K562 (cell line): ENCODE results near the gene SLC2A8. TPM values are rescaled to one million over a fixed set of nuclear protein-coding genes. Genes with fewer than 3 reads are reported as not detected.
A peak's percentile ranks its signal among the peaks of the same experiment; 100 is the strongest.

ENCODE experiments used
- CAMTA2 ChIP-seq: fragments of 250-450 bp; sonication (Bioruptor Pico); conservative IDR thresholded peaks from 2 replicates; pipeline ENCODE4 v1.5.1; 2022
- EWSR1 ChIP-seq: fragments of 450-650 bp; IDR thresholded peaks from 2 replicates; pipeline ENCODE4 v1.6.1; 2018; ENCODE audit warnings: borderline replicate concordance, mild to moderate bottlenecking, low read depth, moderate library complexity; ENCODE audit not compliant: partially characterized antibody
- FOSL1 ChIP-seq: fragments of 200-800 bp; sonication (Bioruptor generic); conservative IDR thresholded peaks from 2 replicates; pipeline ENCODE4 v1.6.1; 2016; ENCODE audit warnings: missing genetic modification characterization, missing compliant biosample characterization
- JUNB ChIP-seq: fragments of 450-650 bp; formaldehyde crosslinking; conservative IDR thresholded peaks from 2 replicates; pipeline ENCODE4 v1.4.0; 2020; ENCODE audit warnings: mild to moderate bottlenecking
- KLF13 ChIP-seq: fragments of 450-650 bp; IDR thresholded peaks from 2 replicates; pipeline ENCODE4 v1.6.1; 2016; ENCODE audit warnings: missing genetic modification characterization, low read depth, mild to moderate bottlenecking, missing compliant biosample characterization, moderate library complexity, borderline replicate concordance
- MECOM ChIP-seq: fragments of 250-450 bp; sonication (Bioruptor Pico); IDR thresholded peaks from 2 replicates; pipeline ENCODE4 v1.8.0; 2022; ENCODE audit warnings: inconsistent platforms
- MEIS2 ChIP-seq: fragments of 450-650 bp; IDR thresholded peaks from 2 replicates; pipeline ENCODE4 v1.6.1; 2014; ENCODE audit warnings: mild to moderate bottlenecking; ENCODE audit not compliant: partially characterized antibody
- NFE2L1 ChIP-seq: fragments of 450-650 bp; IDR thresholded peaks from 2 replicates; pipeline ENCODE4 v1.6.1; 2016; ENCODE audit warnings: missing genetic modification characterization, low read depth, mild to moderate bottlenecking, missing compliant biosample characterization, moderate library complexity, borderline replicate concordance
- NR3C1 ChIP-seq: sonication (generic); formaldehyde crosslinking; IDR thresholded peaks from 2 replicates; pipeline ENCODE4 v1.8.1; 2022; ENCODE audit warnings: missing genetic modification reagents
- SRSF1 ChIP-seq: fragments of 200-400 bp; formaldehyde crosslinking; IDR thresholded peaks from 2 replicates; pipeline ENCODE4 v1.6.1; 2017; ENCODE audit warnings: mild to moderate bottlenecking, low read depth, low read length, moderate library complexity
- TEAD1 ChIP-seq, 2 experiments: fragments of 450-650 bp in 1 of 2; sonication (generic) in 1 of 2; formaldehyde crosslinking; IDR thresholded peaks; 2 replicates each; pipeline versions ENCODE4 v1.4.0 to v1.8.0; 2020 to 2022; ENCODE audit warnings: mild to moderate bottlenecking in 2 of 2, missing genetic modification reagents in 1 of 2
- ZNF445 ChIP-seq: fragments of 250-450 bp; sonication (Bioruptor Pico); IDR thresholded peaks from 2 replicates; pipeline ENCODE4 v1.4.0; 2020; ENCODE audit warnings: low read depth, mild to moderate bottlenecking, moderate library complexity
- ZZZ3 ChIP-seq: fragments of 450-650 bp; IDR thresholded peaks from 2 replicates; pipeline ENCODE4 v1.6.1; 2016; ENCODE audit warnings: antibody characterized with exemption, mild to moderate bottlenecking, moderate library complexity
- polyA plus RNA-seq, 8 experiments: library from polyadenylated mRNA; depleted of rRNA in 4 of 8; stranded (reverse) in 5 of 8; unstranded in 3 of 8; fragments of >200 nt; fragmentation: Nextera tagmentation in 2 of 8; fragmentation: Illumina TruSeq in 1 of 8; extraction: Ambion mirVana in 2 of 8; extraction: Trizol in 1 of 8; gene quantifications; 2 replicates each; pipeline versions ENCODE4 v1.2.1 to v1.2.3, GENCODE V29; 2011 to 2014; ENCODE audit warnings: inconsistent platforms in 1 of 8, missing spikeins in 1 of 8
- total RNA-seq, 7 experiments: library from RNA; depleted of rRNA in 6 of 7; stranded (reverse); fragments of >200 nt in 6 of 7; fragmentation: Illumina TruSeq in 2 of 7; extraction: Trizol in 2 of 7; gene quantifications; 2 replicates each; pipeline versions ENCODE4 v1.2.1 to v1.2.3, GENCODE V29; 2011 to 2021; ENCODE audit warnings: low replicate concordance in 1 of 7
- TF ChIP-seq, protein P1 (sequence below), 2 experiments: fragments of 450-650 bp in 1 of 2; sonication (generic) in 1 of 2; formaldehyde crosslinking in 1 of 2; IDR thresholded peaks; 2 replicates each; pipeline versions ENCODE4 v1.7.1 to v1.9.0; 2016 to 2022; ENCODE audit warnings: inconsistent platforms in 1 of 2, mild to moderate bottlenecking in 1 of 2, missing genetic modification reagents in 1 of 2
- TF ChIP-seq, protein P2 (sequence below): sonication (generic); IDR thresholded peaks from 2 replicates; pipeline ENCODE4 v1.6.1; 2016
- TF ChIP-seq, protein P3 (sequence below): sonication (generic); formaldehyde crosslinking; IDR thresholded peaks from 2 replicates; pipeline ENCODE4 v1.8.0; 2022; ENCODE audit warnings: mild to moderate bottlenecking, missing genetic modification reagents

Gene SLC2A8
- total and polyA plus RNA-seq, 9 of the 15 experiments (the other 6 are each of a cell fraction or from before 2014, with no cell fraction given): 0.13 to 12.9 (median 5.2) TPM

DNA sequence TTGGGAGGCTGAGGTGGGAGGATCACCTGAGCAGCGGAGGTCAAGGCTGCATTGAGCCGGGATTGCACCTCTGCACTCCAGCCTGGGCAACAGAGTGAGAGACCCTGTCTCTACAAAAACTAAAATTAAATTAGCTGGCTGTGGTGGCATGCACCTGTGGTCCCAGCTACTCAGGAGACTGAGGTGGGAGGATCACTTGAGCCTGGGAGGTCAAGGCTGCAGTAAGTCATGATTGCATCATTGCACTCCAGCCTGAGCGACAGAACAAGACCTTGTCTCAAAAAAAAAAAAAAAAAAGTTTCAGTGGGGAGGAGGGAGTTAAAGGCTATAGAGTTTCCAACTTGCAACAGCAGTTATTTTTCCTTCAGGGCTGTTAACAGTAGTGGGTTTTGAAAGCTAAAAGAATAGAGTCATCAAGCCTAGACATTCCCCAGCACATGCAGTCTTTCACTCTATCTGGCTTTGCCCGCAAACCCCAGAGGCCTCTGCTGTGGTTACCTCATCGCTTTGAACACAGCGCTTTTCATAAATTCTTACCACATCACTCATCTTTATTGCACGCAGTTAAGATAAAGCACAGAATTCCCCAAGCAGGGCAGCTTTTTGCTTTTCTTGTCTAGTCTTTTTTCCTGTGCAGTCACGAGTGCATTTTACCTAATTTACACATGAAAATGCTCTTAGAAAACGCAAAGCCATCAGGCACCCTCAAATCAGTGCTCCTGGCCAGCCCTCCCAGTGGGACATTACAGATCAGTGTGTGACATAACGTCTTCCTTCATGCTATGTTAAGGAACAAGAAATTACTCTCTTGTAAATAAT is 8.7 kb upstream of the SLC2A8 start (continued):
- TF ChIP-seq, protein P1, sequence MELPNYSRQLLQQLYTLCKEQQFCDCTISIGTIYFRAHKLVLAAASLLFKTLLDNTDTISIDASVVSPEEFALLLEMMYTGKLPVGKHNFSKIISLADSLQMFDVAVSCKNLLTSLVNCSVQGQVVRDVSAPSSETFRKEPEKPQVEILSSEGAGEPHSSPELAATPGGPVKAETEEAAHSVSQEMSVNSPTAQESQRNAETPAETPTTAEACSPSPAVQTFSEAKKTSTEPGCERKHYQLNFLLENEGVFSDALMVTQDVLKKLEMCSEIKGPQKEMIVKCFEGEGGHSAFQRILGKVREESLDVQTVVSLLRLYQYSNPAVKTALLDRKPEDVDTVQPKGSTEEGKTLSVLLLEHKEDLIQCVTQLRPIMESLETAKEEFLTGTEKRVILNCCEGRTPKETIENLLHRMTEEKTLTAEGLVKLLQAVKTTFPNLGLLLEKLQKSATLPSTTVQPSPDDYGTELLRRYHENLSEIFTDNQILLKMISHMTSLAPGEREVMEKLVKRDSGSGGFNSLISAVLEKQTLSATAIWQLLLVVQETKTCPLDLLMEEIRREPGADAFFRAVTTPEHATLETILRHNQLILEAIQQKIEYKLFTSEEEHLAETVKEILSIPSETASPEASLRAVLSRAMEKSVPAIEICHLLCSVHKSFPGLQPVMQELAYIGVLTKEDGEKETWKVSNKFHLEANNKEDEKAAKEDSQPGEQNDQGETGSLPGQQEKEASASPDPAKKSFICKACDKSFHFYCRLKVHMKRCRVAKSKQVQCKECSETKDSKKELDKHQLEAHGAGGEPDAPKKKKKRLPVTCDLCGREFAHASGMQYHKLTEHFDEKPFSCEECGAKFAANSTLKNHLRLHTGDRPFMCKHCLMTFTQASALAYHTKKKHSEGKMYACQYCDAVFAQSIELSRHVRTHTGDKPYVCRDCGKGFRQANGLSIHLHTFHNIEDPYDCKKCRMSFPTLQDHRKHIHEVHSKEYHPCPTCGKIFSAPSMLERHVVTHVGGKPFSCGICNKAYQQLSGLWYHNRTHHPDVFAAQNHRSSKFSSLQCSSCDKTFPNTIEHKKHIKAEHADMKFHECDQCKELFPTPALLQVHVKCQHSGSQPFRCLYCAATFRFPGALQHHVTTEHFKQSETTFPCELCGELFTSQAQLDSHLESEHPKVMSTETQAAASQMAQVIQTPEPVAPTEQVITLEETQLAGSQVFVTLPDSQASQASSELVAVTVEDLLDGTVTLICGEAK (IDR thresholded peaks at IDR 0.05): no peak
- TF ChIP-seq, protein P1 (CRISPR knock-in tag; IDR thresholded peaks at IDR 0.05): no peak
- TF ChIP-seq NFE2L1 (tag): no peak
- no peak for TF ChIP-seq MECOM
- TF ChIP-seq TEAD1 (CRISPR knock-in tag; IDR thresholded peaks at IDR 0.05): peak; percentile 47 to 84; a peak in 3 of 4 replicates
- TF ChIP-seq, protein P2, sequence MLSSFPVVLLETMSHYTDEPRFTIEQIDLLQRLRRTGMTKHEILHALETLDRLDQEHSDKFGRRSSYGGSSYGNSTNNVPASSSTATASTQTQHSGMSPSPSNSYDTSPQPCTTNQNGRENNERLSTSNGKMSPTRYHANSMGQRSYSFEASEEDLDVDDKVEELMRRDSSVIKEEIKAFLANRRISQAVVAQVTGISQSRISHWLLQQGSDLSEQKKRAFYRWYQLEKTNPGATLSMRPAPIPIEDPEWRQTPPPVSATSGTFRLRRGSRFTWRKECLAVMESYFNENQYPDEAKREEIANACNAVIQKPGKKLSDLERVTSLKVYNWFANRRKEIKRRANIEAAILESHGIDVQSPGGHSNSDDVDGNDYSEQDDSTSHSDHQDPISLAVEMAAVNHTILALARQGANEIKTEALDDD: no peak
- no peak for TF ChIP-seq KLF13 (tag)
- no peak for TF ChIP-seq ZNF445
- TF ChIP-seq MEIS2: peak; percentile 71
- TF ChIP-seq, protein P3, sequence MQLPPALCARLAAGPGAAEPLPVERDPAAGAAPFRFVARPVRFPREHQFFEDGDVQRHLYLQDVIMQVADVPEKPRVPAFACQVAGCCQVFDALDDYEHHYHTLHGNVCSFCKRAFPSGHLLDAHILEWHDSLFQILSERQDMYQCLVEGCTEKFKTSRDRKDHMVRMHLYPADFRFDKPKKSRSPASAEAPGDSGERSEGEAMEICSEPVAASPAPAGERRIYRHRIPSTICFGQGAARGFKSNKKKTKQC (CRISPR knock-in tag): no peak
- TF ChIP-seq SRSF1: no peak
- no peak for TF ChIP-seq ZZZ3
- peak; percentile 75 for TF ChIP-seq FOSL1 (tag)
- no peak for TF ChIP-seq EWSR1
- no peak for TF ChIP-seq CAMTA2 (CRISPR knock-in tag)
- no peak for TF ChIP-seq NR3C1 (CRISPR knock-in tag)
- no peak for TF ChIP-seq JUNB (CRISPR knock-in tag)
